NK-92 (cell line): ENCODE data around the gene RDH12.

ENCODE experiments used
- DNase-seq: peaks from one replicate; lab custom pipeline; 2025; ENCODE audit not compliant: unreplicated experiment; lab: John Stamatoyannopoulos, UW

The RDH12 gene

GRCh38 chr14:67746927-67747326 lies 45.2 kb downstream of the RDH12 start:
- DNase-seq: no peak

DNA sequence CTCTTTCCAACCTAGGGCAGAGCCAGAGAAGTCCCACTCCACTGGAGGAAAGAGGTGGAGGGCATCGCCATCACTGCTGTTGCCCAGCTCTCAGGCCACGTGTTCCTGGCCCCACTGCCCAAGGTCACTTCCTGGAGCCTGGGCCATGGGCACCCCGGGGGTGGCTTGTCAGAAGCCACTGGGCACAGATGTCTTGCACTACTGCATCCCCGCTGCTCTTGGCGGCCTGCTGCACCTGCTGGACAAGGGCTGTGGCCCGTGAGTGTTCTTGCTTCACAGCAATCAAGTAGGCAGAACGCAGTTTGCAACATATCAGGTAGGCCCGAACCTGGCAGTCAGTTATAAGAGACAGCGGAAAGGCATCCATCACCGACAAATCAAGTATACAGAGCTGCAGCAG lies 46.6 kb downstream of the RDH12 start:
- DNase-seq: no peak

DNA sequence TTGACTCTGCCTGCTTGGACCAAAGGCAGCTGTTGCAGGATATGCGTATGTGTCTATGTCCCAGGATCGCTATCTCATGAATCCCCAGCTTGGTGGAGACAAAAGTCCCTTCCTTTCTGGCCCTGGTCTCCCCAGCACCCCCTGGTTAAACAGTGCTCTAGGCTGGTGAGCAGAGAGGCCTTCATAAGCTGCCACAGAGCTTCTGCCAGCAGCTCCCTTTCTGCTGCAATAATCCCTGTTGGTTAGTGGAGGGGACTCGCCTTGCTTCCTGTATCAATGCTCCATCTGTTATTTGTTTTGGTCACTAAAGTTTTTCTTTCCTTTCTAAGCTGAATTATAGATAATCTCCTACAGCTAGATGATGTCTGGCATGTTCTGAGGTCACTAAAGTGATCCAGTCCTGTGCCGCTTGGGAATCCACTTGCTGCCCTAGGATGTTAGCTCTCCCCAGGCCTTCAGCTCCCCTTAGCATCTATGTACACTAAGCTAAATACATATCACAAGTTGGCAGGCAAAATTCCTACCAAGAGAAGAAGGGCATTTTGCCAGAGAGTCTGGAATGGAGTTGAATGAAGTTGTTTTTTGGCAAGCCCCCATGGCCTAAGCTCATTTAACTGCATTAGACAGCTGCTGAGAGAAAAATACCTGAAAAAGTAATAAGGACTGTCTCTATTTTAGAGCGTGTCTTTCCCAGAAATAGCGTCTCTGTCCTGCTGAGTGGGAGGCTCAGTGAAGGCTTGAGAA lies 47.8 kb downstream of the RDH12 start:
- DNase-seq: no peak

- DNase-seq: no peak
These were observed 54.8 kb downstream of the RDH12 start for GRCh38 chr14:67756496-67756895.

DNA sequence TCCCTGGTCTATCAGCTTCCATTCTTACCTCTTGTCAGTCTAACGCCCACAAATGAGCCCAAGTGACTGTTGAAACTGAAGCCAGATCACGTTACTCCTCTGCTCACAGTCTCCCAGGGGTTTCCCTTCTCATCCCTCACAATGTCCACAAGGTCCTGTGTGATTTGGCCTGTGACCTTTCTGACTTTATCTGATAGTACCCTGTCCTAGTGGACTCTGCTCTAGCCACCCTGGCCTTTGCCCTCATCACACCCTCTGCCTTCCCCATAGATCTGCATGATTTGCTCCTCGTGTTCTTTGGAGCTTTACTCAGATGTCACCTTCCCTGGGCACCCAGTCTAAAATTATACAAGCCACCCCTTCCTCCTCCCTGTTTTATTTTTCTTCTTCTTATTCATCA lies 55.5 kb downstream of the RDH12 start:
- no peak for DNase-seq

GRCh38 chr14:67759916-67760315 lies 58.2 kb downstream of the RDH12 start:
- no peak for DNase-seq

- no peak for DNase-seq
These were observed 60.4 kb downstream of the RDH12 start for GRCh38 chr14:67762051-67762450.

- no peak for DNase-seq
These were observed 61.6 kb downstream of the RDH12 start for GRCh38 chr14:67763158-67763822.

DNA sequence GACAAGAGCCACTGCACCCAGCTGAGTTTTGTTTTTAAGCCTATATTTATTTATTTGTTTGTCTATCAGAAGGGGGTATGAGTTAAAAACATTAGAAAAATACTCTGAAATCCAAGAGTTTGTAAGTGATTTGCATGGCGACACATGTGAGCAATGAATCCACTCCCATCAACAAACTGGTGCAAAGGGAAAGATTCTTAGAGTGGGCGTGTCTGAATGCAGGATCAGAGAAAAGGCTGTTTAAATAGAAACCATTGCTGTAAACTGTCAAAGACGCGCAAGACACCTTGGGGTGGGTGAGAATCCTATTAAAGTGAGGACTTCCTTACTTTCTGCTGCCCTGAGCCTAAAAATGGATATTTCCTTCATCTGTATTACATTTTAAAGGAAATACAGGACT lies 62.8 kb downstream of the RDH12 start:
- DNase-seq: no peak

DNA sequence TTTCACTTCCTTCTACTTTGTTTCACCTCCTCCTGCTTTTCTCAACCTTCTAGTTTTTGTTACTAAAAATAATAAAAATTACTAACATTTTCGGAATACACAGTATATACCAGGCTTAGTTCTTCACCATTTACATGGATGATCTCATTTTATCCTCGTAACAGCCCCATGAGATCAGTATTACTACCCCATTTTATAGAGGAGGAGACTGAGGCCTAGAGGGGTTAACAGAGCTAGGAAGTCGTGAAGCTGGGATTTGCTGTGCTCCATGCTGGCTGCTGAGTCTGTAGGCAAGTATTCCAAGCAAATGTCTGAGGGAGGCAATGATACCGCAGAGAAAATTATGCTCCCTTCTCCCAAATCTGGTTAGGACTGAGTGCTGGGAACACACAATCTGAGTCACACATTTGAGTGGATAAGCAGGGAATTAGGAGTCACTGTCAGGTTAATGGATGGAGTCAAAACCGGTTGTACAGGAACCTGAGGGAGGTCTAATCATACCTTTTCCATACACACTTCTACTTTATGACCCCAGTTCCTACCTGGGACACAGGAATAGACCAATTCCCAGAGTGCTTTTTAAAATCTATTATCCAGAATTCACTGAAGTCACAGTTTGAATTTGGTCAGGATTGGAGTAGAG lies 63.6 kb downstream of the RDH12 start:
- DNase-seq: no peak

- DNase-seq: no peak
These were observed 64.5 kb downstream of the RDH12 start for GRCh38 chr14:67766035-67766680.

- DNase-seq: no peak
These were observed 66.5 kb downstream of the RDH12 start for GRCh38 chr14:67768219-67768618.

- no peak for DNase-seq
These were observed 72.2 kb downstream of the RDH12 start for GRCh38 chr14:67773844-67774377.

DNA sequence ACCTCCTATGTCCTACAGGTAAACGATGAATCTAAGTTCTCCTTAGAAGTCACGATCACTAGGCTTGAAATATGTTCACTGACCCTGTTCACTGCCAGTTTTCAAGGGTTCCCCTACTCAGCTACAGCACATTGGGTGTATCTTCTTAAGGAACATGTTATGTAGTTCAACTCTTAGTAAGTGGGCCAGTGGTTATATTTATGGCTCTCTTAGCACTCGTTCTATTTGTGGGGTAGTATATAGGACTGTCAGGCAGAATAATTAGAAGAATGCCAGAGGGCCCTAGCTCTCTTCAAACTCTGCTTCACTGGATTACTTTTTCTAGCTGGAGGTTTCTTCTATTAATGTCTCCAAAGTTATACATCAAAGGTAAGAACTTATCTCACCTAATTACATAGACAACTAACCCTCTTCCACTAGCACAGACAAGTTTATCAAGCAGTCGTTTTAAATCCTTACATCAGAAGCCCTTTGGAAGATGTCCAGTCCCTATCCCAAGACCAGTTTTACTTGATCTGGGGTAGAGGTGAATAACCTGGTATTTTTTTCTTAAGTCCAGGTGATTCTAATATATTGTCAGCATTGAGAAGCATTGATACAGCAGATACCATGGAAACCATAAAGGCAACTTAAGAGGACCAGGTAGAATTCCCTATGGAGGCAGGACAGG lies 75.1 kb downstream of the RDH12 start:
- DNase-seq: no peak

- no peak for DNase-seq
These were observed 77.1 kb downstream of the RDH12 start for GRCh38 chr14:67778792-67779191.

GRCh38 chr14:67782090-67782489 lies 80.4 kb downstream of the RDH12 start:
- no peak for DNase-seq
